NCI-H1694 treated with DMSO at 0.1 percent for 48 hours (cell line): Measurements from ENCODE around the gene CTPS2.

ENCODE experiments used
- DNase-seq: peaks from one replicate; lab custom pipeline; 2025; lab: John Stamatoyannopoulos, UW

CTPS2 gene

GRCh38 chrX:16714504-16714903, 2.0 kb upstream of the CTPS2 start:
- DNase-seq = no peak

DNA sequence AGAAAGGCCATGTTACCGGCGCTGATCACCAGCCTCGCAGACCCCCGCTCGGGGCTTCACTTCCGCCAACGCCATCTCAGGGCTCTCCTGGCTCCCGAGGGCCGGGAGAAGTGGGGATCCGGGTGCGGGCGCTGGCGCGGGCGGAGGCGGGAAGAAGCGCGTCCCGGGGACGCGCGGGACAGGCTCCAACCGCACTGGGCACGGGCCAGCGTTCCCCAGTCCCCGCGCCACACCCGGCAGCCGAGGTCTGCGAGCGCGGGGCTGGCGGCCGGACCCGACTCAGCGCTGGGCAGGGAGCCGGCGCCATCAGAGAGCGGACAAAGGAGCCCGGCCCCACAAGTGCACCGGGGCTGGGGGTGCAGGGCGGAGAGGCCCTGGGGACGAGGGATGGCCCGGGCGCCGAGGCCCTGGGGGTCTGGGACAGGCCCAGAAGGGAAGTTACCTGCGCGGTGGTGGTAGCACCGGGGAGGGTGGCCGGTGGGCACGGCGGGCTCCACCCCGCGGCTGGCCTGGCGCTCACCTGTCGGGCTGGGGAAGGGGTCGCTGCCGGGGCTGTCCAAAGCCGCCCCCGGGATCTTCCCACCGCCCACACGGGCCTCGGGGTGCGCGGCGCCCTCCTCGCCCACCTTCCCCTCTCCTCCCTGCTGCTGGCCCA, 449 bp downstream of the CTPS2 start:
- no peak for DNase-seq

- DNase-seq = no peak
Measured at GRCh38 chrX:16711219-16711811, 1.2 kb downstream of the CTPS2 start.

DNA sequence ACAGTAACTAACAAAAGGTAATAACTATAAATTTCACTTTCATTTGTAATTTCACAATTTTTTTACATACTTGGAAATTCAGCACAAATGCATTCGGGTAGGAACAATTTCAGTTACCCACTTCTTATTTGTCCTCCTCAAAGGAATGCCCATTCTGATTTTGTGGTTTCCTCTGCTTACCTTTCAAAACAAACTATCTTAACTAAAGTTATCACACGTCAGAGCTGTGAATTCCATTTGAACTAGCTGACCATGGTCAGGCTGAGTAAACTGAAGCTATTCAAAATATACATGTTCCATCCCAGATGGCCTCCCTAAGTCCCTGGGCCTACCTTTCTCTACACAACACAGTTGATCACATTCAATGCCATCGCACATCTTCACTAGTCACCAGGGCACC, 4.5 kb downstream of the CTPS2 start:
- no peak for DNase-seq

DNA sequence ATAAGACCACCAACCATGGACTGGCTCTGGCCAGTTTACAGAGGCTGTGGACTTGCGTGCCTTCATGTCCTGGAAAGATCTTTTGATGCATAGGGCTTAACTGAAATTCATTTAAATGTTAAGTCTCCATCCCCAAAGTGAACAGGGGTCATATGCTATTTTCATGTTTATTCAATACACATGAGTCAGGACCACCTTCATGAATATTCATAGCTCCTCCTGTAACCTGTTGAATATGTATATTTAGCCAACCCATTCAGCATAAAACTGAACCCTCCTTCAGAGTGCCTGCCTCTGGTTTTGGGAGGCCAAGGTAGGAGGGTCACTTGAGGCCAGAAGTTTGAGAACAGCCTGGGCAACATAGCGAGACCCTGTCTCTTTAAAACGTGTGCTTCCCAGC, 7.1 kb downstream of the CTPS2 start:
- no peak for DNase-seq

DNA sequence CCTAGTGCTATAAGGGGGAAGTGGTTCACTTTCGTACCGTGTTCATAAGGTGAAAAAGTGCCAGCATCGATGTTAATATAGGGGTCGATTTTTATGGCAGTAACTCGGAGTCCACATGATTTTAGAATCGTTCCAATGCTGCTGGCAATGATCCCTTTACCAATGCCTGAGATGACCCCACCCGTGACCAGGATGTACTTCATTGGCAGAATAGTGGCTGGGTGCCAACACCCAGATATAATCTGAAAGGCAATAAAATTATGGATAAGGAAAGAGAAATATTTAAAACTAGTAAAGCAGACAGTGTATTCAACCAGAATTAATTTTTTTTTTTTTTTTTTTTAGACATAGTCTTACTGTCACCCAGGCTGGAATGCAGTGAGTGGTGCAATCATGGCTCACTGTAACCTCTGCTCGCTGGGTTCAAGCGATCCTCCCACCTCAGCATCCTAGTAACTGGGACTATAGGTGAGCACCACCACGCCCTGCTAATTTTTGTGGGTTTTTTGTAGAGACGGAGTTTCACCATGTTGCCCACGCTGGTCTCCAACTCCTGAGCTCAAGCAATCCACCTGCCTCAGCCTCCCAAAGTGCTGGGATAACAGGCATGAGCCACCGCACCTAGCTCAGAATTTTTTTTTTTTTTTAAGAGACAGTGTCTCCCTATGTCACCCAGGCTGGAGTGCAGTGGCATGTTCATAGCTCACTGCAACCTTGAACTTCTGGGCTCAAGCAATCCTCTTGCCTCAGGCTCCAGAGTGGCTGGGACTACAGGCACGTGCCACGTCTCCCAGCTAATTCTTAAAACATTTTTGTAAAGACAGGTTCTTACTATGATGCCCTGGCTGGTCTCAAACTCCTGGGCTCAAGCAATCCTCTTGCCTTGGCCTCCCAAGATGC, 9.5 kb downstream of the CTPS2 start:
- no peak for DNase-seq

- DNase-seq = no peak
Measured at GRCh38 chrX:16700734-16701133, 11.7 kb downstream of the CTPS2 start.

GRCh38 chrX:16699389-16699788, 13.1 kb downstream of the CTPS2 start:
- DNase-seq = no peak

DNA sequence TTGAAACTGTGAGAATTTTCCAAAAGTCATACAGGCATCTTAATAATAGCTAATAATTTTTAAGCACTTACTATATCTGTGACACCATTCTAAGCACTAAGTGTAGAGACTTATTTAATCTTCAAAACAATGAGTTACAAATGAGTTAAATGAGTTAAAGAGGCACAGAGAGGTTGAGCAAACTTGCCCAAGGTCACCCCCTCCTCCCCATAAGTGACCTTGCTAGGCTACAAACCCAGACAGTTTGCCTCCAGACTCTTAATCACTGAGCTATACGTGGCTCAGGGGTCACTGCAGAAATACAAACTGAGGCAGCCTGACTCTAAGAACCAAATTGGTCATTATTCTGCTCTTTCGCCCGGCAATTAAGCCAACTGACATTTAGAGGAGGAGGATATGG, 15.5 kb downstream of the CTPS2 start:
- no peak for DNase-seq

DNA sequence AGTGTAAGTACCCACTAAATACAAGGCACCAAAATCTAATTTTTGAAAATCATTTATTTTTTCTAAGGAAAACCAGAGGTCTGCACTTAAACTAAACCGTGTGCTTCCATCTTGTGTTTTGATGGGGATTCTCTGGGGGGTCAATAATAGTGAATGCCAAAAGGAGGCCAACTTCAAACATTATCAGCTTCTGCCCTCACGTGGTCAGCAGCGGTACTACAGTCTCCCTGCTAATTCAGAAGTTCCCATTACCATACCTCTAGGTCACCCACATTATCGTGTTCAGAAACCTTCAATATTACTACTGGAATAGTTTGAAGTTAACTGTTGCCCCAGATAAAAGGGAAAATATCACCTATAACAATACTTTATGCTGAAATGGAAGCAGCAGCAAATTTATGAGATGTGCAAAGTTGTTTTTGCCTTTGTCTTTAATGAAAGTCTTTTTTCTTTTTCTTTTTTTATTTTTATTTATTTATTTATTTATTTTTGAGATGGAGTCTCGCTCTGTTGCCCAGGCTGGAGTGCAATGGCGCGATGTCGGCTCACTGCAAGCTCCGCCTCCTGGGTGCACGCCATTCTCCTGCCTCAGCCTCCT, 17.3 kb downstream of the CTPS2 start:
- DNase-seq = peak; percentile 11

- DNase-seq = no peak
Measured at GRCh38 chrX:16687514-16687913, 25.0 kb downstream of the CTPS2 start.

- no peak for DNase-seq
Measured at GRCh38 chrX:16683007-16683664, 29.3 kb downstream of the CTPS2 start.

GRCh38 chrX:16678689-16679088, 33.8 kb downstream of the CTPS2 start:
- no peak for DNase-seq

DNA sequence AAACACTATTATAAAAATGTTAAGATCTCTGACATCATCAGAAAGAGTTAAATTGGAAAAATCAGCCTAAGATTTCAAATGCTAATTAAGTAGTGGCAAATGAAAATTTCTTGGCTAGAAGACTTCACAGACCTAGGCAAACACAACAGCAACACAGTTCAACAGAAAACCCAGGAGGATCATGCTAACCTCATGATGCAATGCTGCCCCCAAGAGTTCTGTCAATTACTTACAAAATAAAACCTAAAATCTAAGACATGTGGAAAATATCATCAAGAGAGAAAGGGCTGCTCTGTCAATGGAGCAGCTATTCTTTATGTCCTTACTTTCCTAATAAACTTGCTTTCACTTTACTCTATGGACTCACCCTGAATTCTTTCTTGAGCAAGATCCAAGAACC, 41.5 kb downstream of the CTPS2 start:
- peak; percentile 11 for DNase-seq

DNA sequence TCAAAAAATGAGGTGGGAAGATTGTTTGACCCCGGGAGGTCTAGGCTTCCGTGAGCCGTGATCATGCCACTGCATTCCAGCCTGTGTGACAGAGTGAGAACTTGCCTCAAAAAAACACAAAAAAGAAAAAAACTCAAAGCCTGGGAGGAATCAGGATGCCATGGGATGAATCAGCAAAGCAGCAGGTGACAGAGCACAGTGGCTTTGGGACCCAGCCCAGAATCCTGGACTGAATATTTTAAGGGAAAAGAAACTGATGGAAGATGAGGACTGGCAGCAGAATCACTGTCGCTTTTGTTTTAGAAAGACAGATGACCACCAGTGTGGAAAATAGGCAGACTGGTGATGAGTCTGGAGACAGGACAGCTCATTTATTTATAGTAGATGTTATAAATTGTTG, 45.9 kb downstream of the CTPS2 start:
- DNase-seq = no peak

DNA sequence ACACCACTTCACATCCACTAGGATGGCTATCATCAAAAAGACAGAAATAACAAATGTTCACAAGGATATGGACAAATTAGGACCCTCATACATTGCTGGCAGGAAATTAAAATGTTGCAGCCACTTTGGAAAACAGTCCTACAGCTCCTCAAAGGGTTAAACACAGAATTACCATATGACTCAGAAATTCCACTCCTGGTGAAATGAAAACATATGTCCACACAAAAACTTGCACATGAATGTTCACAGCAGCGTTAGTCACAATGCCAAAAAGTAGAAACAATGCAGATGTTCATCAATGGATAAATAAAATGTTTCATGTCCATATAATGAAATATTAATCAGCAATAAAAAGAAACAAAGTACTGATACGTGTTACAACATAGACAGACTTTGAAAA, 47.4 kb downstream of the CTPS2 start:
- DNase-seq = no peak

DNA sequence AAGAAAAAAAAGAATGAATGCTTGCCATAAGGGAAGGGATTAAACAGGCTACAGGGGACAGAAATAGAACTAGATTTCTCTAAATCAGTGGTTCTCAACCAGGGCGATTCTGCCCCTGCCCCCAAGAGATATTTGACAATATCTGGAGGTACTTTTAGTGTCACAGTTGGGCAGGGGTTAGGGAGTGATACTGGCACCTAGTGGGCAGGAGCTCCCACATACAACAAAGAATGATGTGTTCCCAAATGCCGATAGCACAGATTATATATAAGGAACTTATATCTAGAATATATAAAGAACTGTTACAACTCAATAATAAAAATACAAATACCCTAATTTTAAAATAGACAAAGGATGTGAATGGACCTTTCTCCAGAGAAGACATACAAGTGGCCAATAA, 47.8 kb downstream of the CTPS2 start:
- no peak for DNase-seq

DNA sequence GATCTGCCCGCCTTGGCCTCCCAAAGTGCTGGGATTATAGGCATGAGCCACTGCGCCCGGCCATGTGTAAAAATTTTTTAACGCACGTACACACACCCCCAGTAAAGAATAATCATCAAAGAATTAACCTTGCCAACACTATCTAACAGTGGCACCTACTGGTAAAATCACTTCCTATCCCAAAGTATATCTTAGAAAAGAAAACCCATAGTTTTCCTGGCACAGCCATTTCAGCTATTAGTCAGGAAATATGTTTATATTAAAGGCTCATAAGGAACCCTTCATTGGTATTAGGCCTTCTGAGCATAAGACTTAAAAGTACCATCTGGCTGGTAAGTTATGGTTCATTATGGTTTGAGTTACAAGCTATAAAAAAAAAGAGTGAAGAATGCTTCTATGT, 48.4 kb downstream of the CTPS2 start:
- DNase-seq = no peak

DNA sequence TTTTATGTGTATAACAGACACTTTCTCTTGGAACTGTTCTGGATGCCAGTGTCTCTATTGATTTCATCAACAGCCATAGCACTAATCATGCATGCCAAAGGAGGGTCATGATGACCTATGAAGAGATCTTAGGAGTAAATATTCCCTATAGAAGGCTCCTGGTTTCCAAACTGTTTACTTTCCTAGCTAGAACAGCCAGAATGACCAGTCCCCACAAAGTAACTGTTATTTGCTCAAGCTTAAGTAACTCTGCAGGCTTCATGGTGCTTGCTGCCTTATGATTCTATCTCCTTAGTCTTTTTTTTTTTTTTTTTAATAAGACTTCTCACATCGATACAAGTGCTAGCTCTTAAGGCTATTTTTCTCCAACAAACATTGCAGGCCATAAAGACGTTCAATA, 50.1 kb downstream of the CTPS2 start:
- no peak for DNase-seq

GRCh38 chrX:16661495-16661894, 51.0 kb downstream of the CTPS2 start:
- DNase-seq = no peak

DNA sequence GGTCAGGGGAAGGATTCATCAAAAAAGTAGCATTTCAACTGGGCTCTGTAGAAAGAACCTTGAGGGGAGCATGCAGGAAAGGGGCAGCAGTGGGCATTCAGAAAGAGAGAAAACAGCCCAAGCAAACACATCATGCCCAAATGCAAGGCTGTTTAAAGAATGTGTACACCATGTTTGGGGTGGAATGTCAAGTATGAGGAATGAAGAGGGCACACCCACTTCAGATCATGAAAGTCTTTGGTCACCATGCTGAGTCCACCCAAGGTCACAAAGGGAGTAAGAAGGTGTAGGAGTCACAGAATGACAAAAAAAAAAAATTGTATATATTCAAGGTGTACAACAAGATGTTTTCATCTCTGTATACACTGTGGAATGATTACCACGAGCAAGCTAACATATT, 53.1 kb downstream of the CTPS2 start:
- no peak for DNase-seq

GRCh38 chrX:16658284-16658683, 54.2 kb downstream of the CTPS2 start:
- DNase-seq = no peak
